ENCODE data around the gene KIAA0232.
"Not testable (repeated sequence)": the region's sequence is repeated elsewhere in the genome, so short reads cannot be mapped to it uniquely, and the experiment has no call there.

Gene KIAA0232

GRCh38 chr4:6776920-6777635, 5.4 kb upstream of the KIAA0232 start:
- DNase-seq = no peak

DNA sequence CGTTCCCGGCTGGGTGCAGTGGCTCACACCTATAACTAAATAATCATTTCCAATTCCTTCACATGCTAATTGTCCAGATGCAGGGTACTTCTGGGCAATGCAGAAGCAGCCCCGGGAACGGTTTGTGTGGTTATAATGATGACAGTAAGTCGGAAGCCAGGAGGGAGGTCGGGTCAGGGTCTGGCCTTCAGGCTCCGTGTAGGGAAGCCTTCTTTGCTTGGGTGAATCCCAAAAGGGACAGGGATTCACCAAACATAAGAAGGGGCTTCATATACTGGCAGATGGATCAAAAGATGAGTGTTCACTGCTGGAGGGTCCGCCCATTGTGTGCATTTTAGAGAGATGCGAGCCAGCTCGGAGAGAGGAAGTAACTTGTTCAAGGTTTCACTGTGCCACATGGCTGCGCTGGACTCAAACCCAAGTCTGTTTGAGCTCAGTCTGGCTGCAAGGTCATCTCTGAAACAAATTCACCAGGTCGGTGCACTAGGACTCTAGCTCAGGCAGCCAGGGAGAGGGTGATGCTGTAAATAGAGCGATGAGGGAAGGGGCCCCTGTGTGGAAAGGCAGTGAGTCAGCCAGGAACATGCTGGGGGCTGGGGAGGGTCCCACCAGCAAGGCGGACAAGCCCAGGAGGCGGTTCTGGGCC, 4.8 kb upstream of the KIAA0232 start:
- DNase-seq = no peak

DNA sequence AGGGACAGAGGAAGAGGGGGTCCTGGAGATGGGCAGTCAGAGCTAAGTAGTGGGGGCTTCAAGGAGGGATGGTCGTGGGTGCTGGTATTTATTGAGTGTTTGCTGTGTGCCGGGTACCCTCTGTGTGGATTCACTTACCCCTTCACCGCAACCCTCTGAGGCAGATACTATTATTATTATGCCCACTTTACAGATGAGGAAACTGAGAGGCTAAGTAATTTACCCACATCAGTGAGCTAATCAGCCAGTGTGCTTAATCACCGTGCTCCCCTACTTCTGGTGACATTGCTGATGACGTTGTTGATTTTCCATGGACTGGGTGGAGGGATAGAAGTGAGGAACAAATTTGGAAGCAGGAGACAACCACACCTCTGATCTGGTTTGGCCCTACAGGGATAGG, 4.1 kb upstream of the KIAA0232 start:
- no peak for DNase-seq

DNA sequence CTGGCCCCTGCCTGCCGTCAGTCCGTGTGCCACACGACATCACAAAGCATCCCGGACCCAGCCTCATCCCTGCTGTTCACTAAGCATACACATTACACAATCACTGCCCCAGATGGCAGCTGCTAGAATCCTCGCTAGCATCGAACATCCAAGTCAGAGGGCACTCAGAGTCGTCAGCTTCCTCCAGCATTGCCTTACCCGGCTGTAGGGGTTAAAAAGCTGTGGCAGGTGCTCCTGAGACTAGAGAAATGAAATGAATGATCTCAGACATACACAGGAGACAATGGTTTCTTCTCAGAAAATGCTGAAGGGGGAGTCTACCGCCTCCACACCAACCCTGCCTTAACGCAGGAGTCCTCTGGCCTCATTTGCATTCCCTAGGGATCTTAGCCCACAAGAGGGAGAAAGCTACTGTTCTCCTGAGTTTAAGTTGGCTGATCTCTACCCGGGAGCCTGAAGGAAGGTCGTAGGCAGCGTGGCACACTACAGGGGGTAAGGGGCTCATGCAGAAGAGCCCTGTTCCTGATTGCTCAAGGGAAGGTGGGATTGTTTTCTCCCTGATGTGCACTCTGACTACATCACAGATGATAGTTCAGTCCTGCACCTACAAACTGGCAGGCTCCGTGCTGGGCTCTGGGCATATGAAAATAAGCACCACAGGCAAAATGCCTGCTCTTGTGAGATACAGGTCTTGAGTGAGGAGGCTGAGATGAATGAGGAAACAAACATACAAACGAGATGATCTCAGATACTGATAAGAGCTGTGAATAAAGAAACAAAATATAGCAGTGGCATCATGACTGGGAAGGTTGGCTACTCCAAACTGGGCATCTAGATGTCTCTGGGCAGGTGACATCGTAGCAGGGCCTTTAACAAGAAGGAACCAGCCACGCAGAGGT, 2.6 kb upstream of the KIAA0232 start:
- no peak for DNase-seq

DNA sequence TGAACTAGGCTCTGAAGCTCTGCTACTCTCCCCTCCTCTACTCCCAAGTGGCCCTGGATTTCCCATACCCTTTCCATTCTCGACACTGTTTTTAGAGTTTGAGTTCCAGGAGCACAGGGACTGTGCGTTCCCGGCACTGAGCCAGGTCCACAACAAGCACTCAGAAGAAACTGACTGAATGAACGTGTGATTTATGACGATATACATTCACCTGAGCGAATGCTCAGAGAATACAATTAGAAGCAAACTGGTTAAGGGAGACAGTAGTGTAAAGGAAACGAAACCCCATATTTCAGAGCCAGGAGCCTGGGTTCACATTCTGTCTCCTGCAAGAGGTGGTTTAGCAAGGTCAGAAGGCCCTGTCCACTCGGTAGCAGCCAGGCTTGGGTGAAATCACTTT, 1.4 kb upstream of the KIAA0232 start:
- DNase-seq = no peak

DNA sequence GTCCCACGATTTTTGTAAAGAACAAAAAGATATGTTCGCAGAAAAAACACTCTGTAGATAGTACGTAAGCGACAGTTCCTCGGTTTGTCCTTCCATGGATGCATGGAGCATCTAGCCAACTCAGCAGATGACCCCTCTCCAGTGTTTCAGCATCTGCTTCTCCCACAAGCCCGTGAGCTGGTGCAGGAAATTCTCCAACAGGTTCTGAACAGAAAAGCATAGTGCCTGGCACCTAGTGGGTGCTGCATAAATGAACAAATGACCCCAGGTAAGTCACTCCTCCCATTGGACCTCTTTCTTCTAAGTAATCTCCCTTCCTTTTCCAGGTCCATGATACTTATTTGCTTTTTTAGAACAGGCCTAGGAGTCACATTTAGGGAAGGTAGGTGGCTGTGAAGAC, 966 bp upstream of the KIAA0232 start:
- DNase-seq = peak; percentile 21

GRCh38 chr4:6782846-6783110, 251 bp downstream of the KIAA0232 start:
- DNase-seq = peak; percentile 41

DNA sequence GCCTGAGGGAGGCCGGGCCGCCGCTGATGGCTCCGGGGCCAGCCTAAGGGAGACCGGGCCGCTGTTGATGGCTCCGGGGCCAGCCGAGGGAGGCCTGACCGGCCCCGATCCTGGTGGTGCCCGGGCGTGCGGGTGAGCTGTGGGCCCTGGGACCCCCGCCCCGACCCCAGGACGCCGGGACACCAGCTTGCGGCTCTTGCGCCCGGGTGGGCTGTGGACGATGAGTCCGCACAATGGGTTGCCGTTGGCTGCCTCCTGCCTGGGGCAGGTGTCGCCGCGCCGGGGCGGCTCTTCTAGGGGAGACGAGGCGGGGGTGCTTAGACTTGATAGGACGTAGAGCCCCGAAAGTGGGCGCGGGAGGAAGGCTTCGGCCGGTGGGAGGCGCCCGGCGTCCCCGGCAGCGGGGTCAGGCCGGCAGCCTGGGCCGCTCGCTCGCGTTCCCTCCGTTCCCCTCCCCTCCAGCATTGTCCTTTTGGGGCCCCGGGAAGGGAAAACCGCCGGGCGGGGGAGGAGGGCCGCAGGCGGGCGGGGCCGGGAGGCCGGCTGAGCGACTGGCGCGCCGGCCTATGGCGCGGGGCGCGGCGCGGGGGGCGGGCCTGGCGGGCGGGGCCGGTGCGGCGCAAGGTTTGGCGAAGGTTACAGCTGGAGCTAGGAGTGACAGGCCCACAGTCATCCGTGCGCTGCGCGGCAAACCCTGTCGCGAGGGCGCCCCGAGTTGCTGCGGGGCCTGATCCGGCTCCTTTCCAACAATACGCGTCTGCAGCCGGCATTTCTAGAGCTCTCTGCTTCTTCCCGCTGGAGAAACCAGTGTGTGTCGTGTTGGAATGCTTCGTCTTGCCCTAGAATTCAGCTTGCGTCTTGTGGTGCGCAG, 819 bp downstream of the KIAA0232 start:
- DNase-seq = peak; percentile 92

- DNase-seq = peak; percentile 14
Observed at GRCh38 chr4:6785572-6785925, 3.0 kb downstream of the KIAA0232 start.

- no peak for DNase-seq
Observed at GRCh38 chr4:6788123-6788522, 5.6 kb downstream of the KIAA0232 start.

DNA sequence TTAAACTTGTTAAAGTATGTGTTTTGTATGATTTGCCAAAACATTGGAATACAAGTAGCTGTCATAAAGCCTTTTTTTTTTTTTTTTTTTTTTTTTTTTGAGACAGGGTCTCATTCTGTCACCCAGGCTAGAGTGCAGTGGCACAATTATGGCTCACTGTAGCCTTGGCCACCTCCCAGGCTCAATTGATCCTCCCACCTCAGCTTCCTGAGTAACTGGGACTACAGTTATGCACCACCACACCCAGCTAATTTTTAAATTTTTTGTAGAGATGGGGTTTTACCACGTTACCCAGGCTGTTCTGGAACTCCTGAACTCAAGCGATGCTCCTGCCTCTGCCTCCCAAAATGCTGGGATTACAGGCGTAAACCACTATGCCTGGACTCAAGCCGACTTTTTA, 8.7 kb downstream of the KIAA0232 start:
- DNase-seq = not testable (repeated sequence)

DNA sequence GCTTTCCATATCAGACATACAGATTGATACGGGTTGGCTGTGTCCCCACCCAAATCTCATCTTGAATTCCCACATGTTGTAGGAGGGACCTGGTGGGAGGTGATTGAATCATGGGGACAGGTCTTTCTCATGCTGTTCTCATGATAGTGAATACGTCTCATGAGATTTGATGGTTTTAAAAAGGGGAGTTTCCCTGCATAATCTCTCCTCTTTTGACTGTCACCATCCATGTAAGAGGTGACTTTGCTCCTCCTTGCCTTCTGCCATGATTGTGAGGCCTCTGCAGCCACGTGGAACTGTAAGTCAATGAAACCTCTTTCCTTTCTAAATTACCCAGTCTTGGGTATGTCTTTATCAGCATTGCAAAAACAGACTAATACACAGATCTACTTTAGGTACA, 9.3 kb downstream of the KIAA0232 start:
- DNase-seq = not testable (repeated sequence)

DNA sequence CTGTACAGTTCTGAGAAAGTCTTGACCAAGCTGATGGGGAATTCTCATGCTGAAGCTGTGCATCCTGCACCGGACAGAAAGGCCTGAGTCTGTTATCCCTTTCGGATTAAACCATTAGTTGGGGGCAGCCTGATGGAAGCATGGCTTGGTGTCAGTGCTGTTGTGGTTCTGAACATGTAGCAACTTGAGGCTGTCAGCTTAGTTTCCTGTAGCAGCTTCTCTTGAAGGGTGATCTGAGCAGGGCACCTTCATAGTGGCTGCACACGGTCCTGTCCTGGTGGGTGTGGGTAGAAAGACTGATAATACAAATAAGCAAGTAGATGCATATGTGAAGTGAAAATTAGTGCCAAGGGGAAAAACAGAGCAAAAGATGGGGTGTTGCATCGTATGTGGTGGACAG, 11.7 kb downstream of the KIAA0232 start:
- no peak for DNase-seq

- no peak for DNase-seq
Observed at GRCh38 chr4:6795821-6796220, 13.3 kb downstream of the KIAA0232 start.

- DNase-seq = not testable (repeated sequence)
Observed at GRCh38 chr4:6797368-6797767, 14.8 kb downstream of the KIAA0232 start.

GRCh38 chr4:6799091-6799490, 16.6 kb downstream of the KIAA0232 start:
- DNase-seq = no peak

DNA sequence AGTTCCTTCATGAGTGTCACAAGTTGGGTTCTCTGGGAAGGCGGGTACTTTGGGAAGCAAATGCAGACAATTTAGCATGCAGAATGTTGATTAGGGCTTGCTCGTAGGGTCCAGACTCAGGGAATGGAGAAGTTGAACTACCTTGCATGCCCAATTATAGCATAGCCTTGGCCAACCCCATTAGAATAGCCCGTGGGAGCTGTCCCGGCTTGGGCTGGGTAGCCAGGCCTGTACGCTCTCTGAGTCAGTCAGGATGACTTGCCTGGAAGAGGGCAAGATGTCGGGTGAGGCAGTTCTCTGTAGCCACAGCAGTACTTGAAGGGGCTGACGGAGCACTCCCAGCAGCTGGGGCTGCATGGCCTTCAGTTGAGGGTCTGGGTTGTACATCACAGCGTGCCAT, 19.5 kb downstream of the KIAA0232 start:
- DNase-seq = no peak

GRCh38 chr4:6802626-6803025, 20.1 kb downstream of the KIAA0232 start:
- no peak for DNase-seq

- DNase-seq = no peak
Observed at GRCh38 chr4:6803246-6803645, 20.7 kb downstream of the KIAA0232 start.

GRCh38 chr4:6804082-6804752, 21.7 kb downstream of the KIAA0232 start:
- DNase-seq = no peak

GRCh38 chr4:6806924-6807626, 24.5 kb downstream of the KIAA0232 start:
- DNase-seq = no peak

GRCh38 chr4:6808259-6808658, 25.7 kb downstream of the KIAA0232 start:
- no peak for DNase-seq

Measured in stimulated activated CD8-positive, alpha-beta memory T cell treated with anti-CD3 and anti-CD28 coated beads, Interleukin-4, amount 100 ng/mL, for 48 hours (primary cell).